ENCODE measurements around the gene DLEC1. TPM values are rescaled to one million over a fixed set of nuclear protein-coding genes. Genes with fewer than 3 reads are reported as not detected.
A peak's percentile ranks its signal among the peaks of the same experiment; 100 is the strongest.

Gene DLEC1
- total and polyA plus RNA-seq, 5 donors from 2014 or later: 0.09 to 4.9 (median 0.64) TPM

GRCh38 chr3:37993067-37993455 is 45.9 kb upstream of the DLEC1 start:
- Histone ChIP-seq H3K4me1 (ENCODE audit: control insufficient read depth, insufficient read depth, low read length, poor library complexity, severe bottlenecking) (peaks cover 48% of the 10 kb centered on the region), H3K4me3 (ENCODE audit: low read depth, low read length) (no peak overlapping the region), H3K27ac (ENCODE audit: insufficient read depth, low read length, poor library complexity, severe bottlenecking) (peak overlapping the region; percentile 80), H3K27me3 (ENCODE audit: control insufficient read depth, insufficient read depth, low read length) (no peaks in the 10 kb centered on the region), H3K36me3 (ENCODE audit: control insufficient read depth, insufficient read depth, low read length) (peaks cover 2% of the 10 kb centered on the region), H3K9me3 (ENCODE audit: control insufficient read depth in 2 of 2, low read length in 2 of 2) (no peaks in the 10 kb centered on the region)
- no peak for ATAC-seq (ENCODE audit: low read depth in 2 of 2)
- no peak for DNase-seq
- peaks cover 9% of the 10 kb centered on the region for H3K36me3 Mint-ChIP-seq
- H3K4me3 Mint-ChIP-seq: peak overlapping the region; percentile 86 to 96 (median 95)
- peak overlapping the region; percentile 74 to 97 (median 95) for H3K27ac Mint-ChIP-seq
- no peaks in the 10 kb centered on the region for H3K9me3 Mint-ChIP-seq
- no peaks in the 10 kb centered on the region for H3K27me3 Mint-ChIP-seq
- H3K4me1 Mint-ChIP-seq: peaks cover 8 to 52% (median 32%) of the 10 kb centered on the region in 4 donors

GRCh38 chr3:37993460-37993819 is 45.6 kb upstream of the DLEC1 start:
- no peaks in the 10 kb centered on the region for H3K27me3 ChIP-seq (ENCODE audit: control insufficient read depth, insufficient read depth, low read length)
- H3K27me3 Mint-ChIP-seq: no peaks in the 10 kb centered on the region
- H3K27ac ChIP-seq (ENCODE audit: insufficient read depth, low read length, poor library complexity, severe bottlenecking): peak overlapping the region; percentile 80
- no peak for DNase-seq
- peak overlapping the region; percentile 81 for H3K4me3 ChIP-seq (ENCODE audit: low read depth, low read length)
- peaks cover 52% of the 10 kb centered on the region for H3K4me1 ChIP-seq (ENCODE audit: control insufficient read depth, insufficient read depth, low read length, poor library complexity, severe bottlenecking)
- no peaks in the 10 kb centered on the region for H3K9me3 Mint-ChIP-seq
- no peak for ATAC-seq (ENCODE audit: low read depth in 2 of 2)
- peak overlapping the region; percentile 86 to 96 (median 95) for H3K4me3 Mint-ChIP-seq
- H3K36me3 Mint-ChIP-seq: peaks cover 9% of the 10 kb centered on the region
- H3K4me1 Mint-ChIP-seq: peaks cover 8 to 55% (median 34%) of the 10 kb centered on the region in 4 donors
- H3K36me3 ChIP-seq (ENCODE audit: control insufficient read depth, insufficient read depth, low read length): peaks cover 2% of the 10 kb centered on the region
- no peaks in the 10 kb centered on the region for H3K9me3 ChIP-seq (ENCODE audit: control insufficient read depth in 2 of 2, low read length in 2 of 2)
- H3K27ac Mint-ChIP-seq: peak overlapping the region; percentile 94 to 97 (median 95)

DNA sequence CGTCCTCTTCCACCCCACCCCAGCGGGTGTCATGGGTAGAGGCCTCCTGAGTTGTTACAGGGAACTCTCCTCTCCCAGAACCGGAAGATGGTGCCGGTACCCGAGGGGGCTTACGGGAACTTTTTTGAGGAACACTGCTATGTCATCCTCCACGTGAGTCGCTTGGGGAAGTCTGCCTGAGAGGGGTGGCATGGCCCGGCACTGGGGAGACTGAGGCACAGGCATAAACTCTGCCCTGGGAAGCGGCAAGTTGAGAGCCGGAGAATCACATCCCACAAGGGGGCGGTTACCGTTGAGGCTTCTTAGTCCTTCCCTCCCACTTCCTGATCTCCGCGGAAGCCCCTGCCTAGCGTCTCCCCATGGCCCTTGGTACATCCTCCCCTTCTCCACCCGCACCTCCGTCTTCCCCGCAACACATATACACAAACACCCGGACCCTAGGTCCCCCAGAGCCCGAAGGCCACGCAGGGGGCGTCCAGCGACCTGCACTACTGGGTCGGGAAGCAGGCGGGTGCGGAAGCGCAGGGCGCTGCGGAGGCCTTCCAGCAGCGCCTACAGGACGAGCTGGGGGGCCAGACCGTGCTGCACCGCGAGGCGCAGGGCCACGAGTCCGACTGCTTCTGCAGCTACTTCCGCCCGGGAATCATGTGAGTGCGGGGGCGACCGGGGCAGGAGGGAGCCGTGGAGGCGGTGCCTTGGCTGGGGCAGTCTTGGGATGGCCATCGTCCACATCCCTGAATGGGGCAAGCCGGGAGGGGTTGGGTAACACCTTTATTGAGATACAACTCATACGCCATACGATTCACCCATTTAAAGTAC is 45.0 kb upstream of the DLEC1 start:
- no peaks in the 10 kb centered on the region for H3K9me3 Mint-ChIP-seq
- no peaks in the 10 kb centered on the region for H3K27me3 Mint-ChIP-seq
- peak overlapping the region; percentile 86 to 96 (median 95) for H3K4me3 Mint-ChIP-seq
- H3K4me1 Mint-ChIP-seq: peaks cover 8 to 60% (median 35%) of the 10 kb centered on the region in 4 donors
- Histone ChIP-seq H3K36me3 (ENCODE audit: control insufficient read depth, insufficient read depth, low read length) (peaks cover 2% of the 10 kb centered on the region), H3K4me3 (ENCODE audit: low read depth, low read length) (peak overlapping the region; percentile 81), H3K4me1 (ENCODE audit: control insufficient read depth, insufficient read depth, low read length, poor library complexity, severe bottlenecking) (peaks cover 56% of the 10 kb centered on the region), H3K9me3 (ENCODE audit: control insufficient read depth in 2 of 2, low read length in 2 of 2) (no peaks in the 10 kb centered on the region), H3K27me3 (ENCODE audit: control insufficient read depth, insufficient read depth, low read length) (no peaks in the 10 kb centered on the region), H3K27ac (ENCODE audit: insufficient read depth, low read length, poor library complexity, severe bottlenecking) (peak overlapping the region; percentile 80)
- peak overlapping the region; percentile 94 to 97 (median 95) for H3K27ac Mint-ChIP-seq
- ATAC-seq (ENCODE audit: low read depth in 2 of 2) (peak; percentile 19 to 27), DNase-seq (peak; percentile 46 to 77 (median 49))
- peaks cover 9% of the 10 kb centered on the region for H3K36me3 Mint-ChIP-seq

- Histone ChIP-seq H3K4me3 (ENCODE audit: low read depth, low read length) (peak overlapping the region; percentile 81), H3K27ac (ENCODE audit: insufficient read depth, low read length, poor library complexity, severe bottlenecking) (peak overlapping the region; percentile 80), H3K36me3 (ENCODE audit: control insufficient read depth, insufficient read depth, low read length) (peaks cover 2% of the 10 kb centered on the region), H3K9me3 (ENCODE audit: control insufficient read depth in 2 of 2, low read length in 2 of 2) (no peaks in the 10 kb centered on the region), H3K4me1 (ENCODE audit: control insufficient read depth, insufficient read depth, low read length, poor library complexity, severe bottlenecking) (peaks cover 56% of the 10 kb centered on the region), H3K27me3 (ENCODE audit: control insufficient read depth, insufficient read depth, low read length) (no peaks in the 10 kb centered on the region)
- peak overlapping the region; percentile 86 to 96 (median 95) for H3K4me3 Mint-ChIP-seq
- no peaks in the 10 kb centered on the region for H3K9me3 Mint-ChIP-seq
- H3K27ac Mint-ChIP-seq: peak overlapping the region; percentile 94 to 97 (median 95)
- DNase-seq (no peak), ATAC-seq (ENCODE audit: low read depth in 2 of 2) (no peak)
- peaks cover 8 to 66% (median 41%) of the 10 kb centered on the region in 4 donors for H3K4me1 Mint-ChIP-seq
- peaks cover 9% of the 10 kb centered on the region for H3K36me3 Mint-ChIP-seq
- no peaks in the 10 kb centered on the region for H3K27me3 Mint-ChIP-seq
Observed at GRCh38 chr3:37994639-37994972, 44.4 kb upstream of the DLEC1 start.

DNA sequence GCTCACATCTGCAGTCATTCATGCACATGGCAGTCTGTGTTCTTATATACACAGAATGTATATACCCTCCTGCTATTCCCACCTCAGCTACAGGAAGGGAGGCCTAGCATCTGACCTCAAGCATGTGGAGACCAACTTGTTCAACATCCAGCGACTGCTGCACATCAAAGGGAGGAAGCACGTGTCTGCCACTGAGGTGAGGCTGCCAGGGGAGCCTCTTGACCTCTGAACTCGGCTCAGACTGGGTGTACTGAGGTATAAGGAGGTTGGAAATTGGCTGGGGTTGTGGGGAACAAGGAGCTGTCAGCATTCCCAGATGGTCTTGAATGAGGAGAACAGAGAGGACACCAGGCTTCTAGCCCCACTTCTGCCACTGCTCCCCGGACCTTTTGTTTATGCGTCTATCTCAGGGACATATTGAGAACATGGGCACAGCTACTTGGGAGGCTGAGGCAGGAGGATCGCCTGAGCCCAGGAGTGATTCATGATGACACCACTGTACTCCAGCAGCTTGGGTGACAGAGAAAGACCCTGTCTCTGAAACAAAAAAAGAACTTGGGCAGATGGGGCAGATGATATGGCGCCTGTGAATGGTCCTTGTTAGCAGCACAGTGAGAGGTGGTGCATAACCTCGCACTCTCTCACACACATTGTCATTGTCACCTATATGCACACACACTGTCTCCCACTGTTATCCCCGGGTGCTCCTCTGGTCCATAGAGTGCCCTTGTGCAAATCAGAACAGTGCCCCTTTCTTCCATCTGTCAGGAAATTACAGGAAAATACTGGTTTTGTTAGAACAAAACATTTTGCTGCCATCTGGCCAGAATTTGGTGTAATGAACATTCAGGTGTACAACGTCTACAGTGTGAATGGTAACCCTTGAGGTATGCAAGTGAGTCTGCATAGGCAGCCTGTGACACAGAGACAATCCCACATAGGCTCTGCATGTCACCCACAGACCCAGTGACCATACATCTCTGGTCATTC is 43.1 kb upstream of the DLEC1 start:
- peak overlapping the region; percentile 21 to 95 (median 79) for H3K27ac Mint-ChIP-seq
- Histone ChIP-seq H3K27ac (ENCODE audit: insufficient read depth, low read length, poor library complexity, severe bottlenecking) (peak overlapping the region; percentile 47), H3K9me3 (ENCODE audit: control insufficient read depth in 2 of 2, low read length in 2 of 2) (no peaks in the 10 kb centered on the region), H3K4me1 (ENCODE audit: control insufficient read depth, insufficient read depth, low read length, poor library complexity, severe bottlenecking) (peaks cover 56% of the 10 kb centered on the region), H3K36me3 (ENCODE audit: control insufficient read depth, insufficient read depth, low read length) (peaks cover 6% of the 10 kb centered on the region), H3K4me3 (ENCODE audit: low read depth, low read length) (peak overlapping the region; percentile 81), H3K27me3 (ENCODE audit: control insufficient read depth, insufficient read depth, low read length) (no peaks in the 10 kb centered on the region)
- ATAC-seq (ENCODE audit: low read depth in 2 of 2): no peak
- H3K4me1 Mint-ChIP-seq: peaks cover 8 to 67% (median 47%) of the 10 kb centered on the region in 4 donors
- no peaks in the 10 kb centered on the region for H3K9me3 Mint-ChIP-seq
- H3K27me3 Mint-ChIP-seq: no peaks in the 10 kb centered on the region
- H3K4me3 Mint-ChIP-seq: peak overlapping the region; percentile 29 to 96 (median 90)
- H3K36me3 Mint-ChIP-seq: peaks cover 9% of the 10 kb centered on the region
- peak in 2 of 3 donors; percentile 31 to 66 for DNase-seq

DNA sequence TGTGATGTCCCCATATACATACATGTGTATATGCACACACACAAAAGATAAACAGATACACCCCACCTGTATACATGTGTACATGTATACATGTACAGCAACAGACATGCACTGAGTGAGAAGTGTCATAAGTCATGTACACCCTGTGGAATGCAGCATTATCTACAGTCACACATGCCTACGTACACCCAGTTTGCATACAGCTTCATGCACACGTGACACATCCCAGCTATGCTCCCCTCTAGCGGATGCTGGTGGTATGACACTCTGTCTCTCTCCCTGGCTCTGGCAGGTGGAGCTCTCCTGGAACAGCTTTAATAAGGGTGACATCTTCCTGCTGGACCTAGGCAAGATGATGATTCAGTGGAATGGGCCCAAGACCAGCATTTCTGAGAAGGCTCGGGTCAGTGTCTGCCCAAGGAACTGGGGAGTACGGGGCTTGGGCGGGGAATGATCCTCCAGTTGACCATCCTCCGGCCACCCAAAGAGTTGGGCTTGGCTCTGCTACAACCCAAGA is 42.2 kb upstream of the DLEC1 start:
- peaks cover 11% of the 10 kb centered on the region for H3K36me3 ChIP-seq (ENCODE audit: control insufficient read depth, insufficient read depth, low read length)
- Mint-ChIP-seq H3K27me3 (no peaks in the 10 kb centered on the region), H3K9me3 (no peaks in the 10 kb centered on the region), H3K4me3 (peak overlapping the region; percentile 67 to 86 (median 73)), H3K4me1 (peaks cover 8 to 67% (median 47%) of the 10 kb centered on the region in 4 donors), H3K36me3 (peaks cover 9% of the 10 kb centered on the region), H3K27ac (peak overlapping the region; percentile 79 to 95 (median 95))
- H3K4me1 ChIP-seq (ENCODE audit: control insufficient read depth, insufficient read depth, low read length, poor library complexity, severe bottlenecking): peaks cover 56% of the 10 kb centered on the region
- no peaks in the 10 kb centered on the region for H3K9me3 ChIP-seq (ENCODE audit: control insufficient read depth in 2 of 2, low read length in 2 of 2)
- DNase-seq (peak; percentile 69 to 88 (median 82)), ATAC-seq (ENCODE audit: low read depth in 2 of 2) (peak; percentile 67 to 68)
- H3K4me3 ChIP-seq (ENCODE audit: low read depth, low read length): no peak overlapping the region
- peak overlapping the region; percentile 47 for H3K27ac ChIP-seq (ENCODE audit: insufficient read depth, low read length, poor library complexity, severe bottlenecking)
- H3K27me3 ChIP-seq (ENCODE audit: control insufficient read depth, insufficient read depth, low read length): no peaks in the 10 kb centered on the region

- Mint-ChIP-seq H3K9me3 (no peaks in the 10 kb centered on the region), H3K36me3 (peaks cover 9% of the 10 kb centered on the region), H3K4me3 (no peak overlapping the region), H3K27ac (peak overlapping the region; percentile 79 to 95 (median 95)), H3K4me1 (peaks cover 8 to 70% (median 47%) of the 10 kb centered on the region in 4 donors), H3K27me3 (no peaks in the 10 kb centered on the region)
- DNase-seq (no peak), ATAC-seq (ENCODE audit: low read depth in 2 of 2) (no peak)
- Histone ChIP-seq H3K27ac (ENCODE audit: insufficient read depth, low read length, poor library complexity, severe bottlenecking) (peak overlapping the region; percentile 86), H3K27me3 (ENCODE audit: control insufficient read depth, insufficient read depth, low read length) (no peaks in the 10 kb centered on the region), H3K9me3 (ENCODE audit: control insufficient read depth in 2 of 2, low read length in 2 of 2) (no peaks in the 10 kb centered on the region), H3K4me1 (ENCODE audit: control insufficient read depth, insufficient read depth, low read length, poor library complexity, severe bottlenecking) (peaks cover 56% of the 10 kb centered on the region), H3K4me3 (ENCODE audit: low read depth, low read length) (no peak overlapping the region), H3K36me3 (ENCODE audit: control insufficient read depth, insufficient read depth, low read length) (peaks cover 16% of the 10 kb centered on the region)
Observed at GRCh38 chr3:37997342-37997741, 41.7 kb upstream of the DLEC1 start.
